Ishikawa (cell line): ENCODE results near the gene PTPN22.

Experiments
- CEBPB ChIP-seq: IDR thresholded peaks from 2 replicates; pipeline ENCODE4 v1.6.1; 2012
- CREB1 ChIP-seq: IDR thresholded peaks from 2 replicates; pipeline ENCODE4 v1.6.1; 2012; ENCODE audit warnings: low read depth
- EP300 ChIP-seq: IDR thresholded peaks from 2 replicates; pipeline ENCODE4 v1.6.1; 2012; ENCODE audit warnings: borderline replicate concordance
- FOXM1 ChIP-seq: IDR thresholded peaks from 2 replicates; pipeline ENCODE4 v1.6.1; 2012; ENCODE audit warnings: low read depth, borderline replicate concordance
- MAX ChIP-seq: IDR thresholded peaks from 2 replicates; pipeline ENCODE4 v1.6.1; 2012
- NFIC ChIP-seq: IDR thresholded peaks from 2 replicates; pipeline ENCODE4 v1.6.1; 2012
- RAD21 ChIP-seq: IDR thresholded peaks from 2 replicates; pipeline ENCODE4 v1.6.1; 2012; ENCODE audit warnings: low read depth
- REST ChIP-seq: IDR thresholded peaks from 2 replicates; pipeline ENCODE4 v1.6.1; 2012; ENCODE audit warnings: low read depth, mild to moderate bottlenecking
- USF1 ChIP-seq: IDR thresholded peaks from 2 replicates; pipeline ENCODE4 v1.6.1; 2012
- YY1 ChIP-seq: IDR thresholded peaks from 2 replicates; pipeline ENCODE4 v1.6.1; 2012; ENCODE audit warnings: low read depth

- TF ChIP-seq CEBPB (no peak), NFIC (no peak), YY1 (no peak), RAD21 (no peak), CREB1 (no peak), EP300 (no peak), MAX (no peak), REST (no peak), USF1 (no peak), FOXM1 (no peak)
These were observed 92.0 kb downstream of the PTPN22 start for GRCh38 chr1:113779542-113779941.
